Activated naive CD4-positive, alpha-beta T cell treated with anti-CD3 and anti-CD28 coated beads, Interleukin-2, amount 50 U/mL, for 24 hours (primary cell): ENCODE measurements around the gene GPR179.

Experiments
- H3K27ac Mint-ChIP-seq: one replicate; pipeline ENCODE4 v1.8.0; 2021; ENCODE audit warnings: mild to moderate bottlenecking, mixed read lengths
- H3K27me3 Mint-ChIP-seq: one replicate; pipeline ENCODE4 v1.8.0; 2021; ENCODE audit warnings: mixed read lengths
- H3K36me3 Mint-ChIP-seq: one replicate; pipeline ENCODE4 v1.8.0; 2021; ENCODE audit warnings: mixed read lengths
- H3K4me1 Mint-ChIP-seq: one replicate; pipeline ENCODE4 v1.8.0; 2021; ENCODE audit warnings: mixed read lengths
- H3K4me3 Mint-ChIP-seq: one replicate; pipeline ENCODE4 v1.8.0; 2021; ENCODE audit warnings: mild to moderate bottlenecking, mixed read lengths
- H3K9me3 Mint-ChIP-seq: one replicate; pipeline ENCODE4 v1.8.0; 2021; ENCODE audit warnings: mixed read lengths

GPR179 gene

GRCh38 chr17:38343608-38344419 lies at the start of gene GPR179:
Gene GPR179 (minus strand): TSS chr17:38343956. CDS start chr17:38343789, 167 bp downstream.
- Mint-ChIP-seq H3K9me3 (no peaks in the 10 kb centered on the region), H3K27ac (no peak within 1 kb of the TSS), H3K36me3 (no peaks in the 10 kb centered on the region), H3K4me1 (peaks cover under 1% of the 10 kb centered on the region), H3K4me3 (no peak within 1 kb of the TSS), H3K27me3 (no peaks in the 10 kb centered on the region)

GRCh38 chr17:38379448-38379847 lies 35.7 kb upstream of the GPR179 start:
- no peaks in the 10 kb centered on the region for H3K4me1 Mint-ChIP-seq
- no peaks in the 10 kb centered on the region for H3K9me3 Mint-ChIP-seq
- H3K27me3 Mint-ChIP-seq: no peaks in the 10 kb centered on the region
- peaks cover 5% of the 10 kb centered on the region for H3K36me3 Mint-ChIP-seq
- no peak overlapping the region for H3K27ac Mint-ChIP-seq
- H3K4me3 Mint-ChIP-seq: no peak overlapping the region

GRCh38 chr17:38369124-38369886 lies 25.5 kb upstream of the GPR179 start:
- H3K4me1 Mint-ChIP-seq: peaks cover 3% of the 10 kb centered on the region
- no peaks in the 10 kb centered on the region for H3K27me3 Mint-ChIP-seq
- no peak overlapping the region for H3K27ac Mint-ChIP-seq
- peaks cover 28% of the 10 kb centered on the region for H3K36me3 Mint-ChIP-seq
- no peaks in the 10 kb centered on the region for H3K9me3 Mint-ChIP-seq
- H3K4me3 Mint-ChIP-seq: no peak overlapping the region

GRCh38 chr17:38364741-38365140 lies 21.0 kb upstream of the GPR179 start:
- peaks cover 4% of the 10 kb centered on the region for H3K4me1 Mint-ChIP-seq
- no peak overlapping the region for H3K27ac Mint-ChIP-seq
- H3K36me3 Mint-ChIP-seq: peaks cover 16% of the 10 kb centered on the region
- H3K4me3 Mint-ChIP-seq: no peak overlapping the region
- H3K9me3 Mint-ChIP-seq: no peaks in the 10 kb centered on the region
- no peaks in the 10 kb centered on the region for H3K27me3 Mint-ChIP-seq

- peaks cover 7% of the 10 kb centered on the region for H3K36me3 Mint-ChIP-seq
- no peak overlapping the region for H3K27ac Mint-ChIP-seq
- H3K4me1 Mint-ChIP-seq: peaks cover 12% of the 10 kb centered on the region
- H3K4me3 Mint-ChIP-seq: no peak overlapping the region
- no peaks in the 10 kb centered on the region for H3K9me3 Mint-ChIP-seq
- no peaks in the 10 kb centered on the region for H3K27me3 Mint-ChIP-seq
These were observed 19.3 kb upstream of the GPR179 start for GRCh38 chr17:38363016-38363415.

- H3K27ac Mint-ChIP-seq: no peak overlapping the region
- H3K36me3 Mint-ChIP-seq: peaks cover 3% of the 10 kb centered on the region
- no peak overlapping the region for H3K4me3 Mint-ChIP-seq
- no peaks in the 10 kb centered on the region for H3K9me3 Mint-ChIP-seq
- H3K27me3 Mint-ChIP-seq: no peaks in the 10 kb centered on the region
- peaks cover 23% of the 10 kb centered on the region for H3K4me1 Mint-ChIP-seq
These were observed 18.1 kb upstream of the GPR179 start for GRCh38 chr17:38361694-38362465.

GRCh38 chr17:38358586-38359513 lies 15.1 kb upstream of the GPR179 start:
- peaks cover 3% of the 10 kb centered on the region for H3K36me3 Mint-ChIP-seq
- no peaks in the 10 kb centered on the region for H3K9me3 Mint-ChIP-seq
- H3K4me1 Mint-ChIP-seq: peaks cover 49% of the 10 kb centered on the region
- no peak overlapping the region for H3K4me3 Mint-ChIP-seq
- H3K27me3 Mint-ChIP-seq: no peaks in the 10 kb centered on the region
- H3K27ac Mint-ChIP-seq: no peak overlapping the region

- H3K4me3 Mint-ChIP-seq: no peak overlapping the region
- H3K4me1 Mint-ChIP-seq: peaks cover 58% of the 10 kb centered on the region
- H3K27ac Mint-ChIP-seq: no peak overlapping the region
- peaks cover 3% of the 10 kb centered on the region for H3K36me3 Mint-ChIP-seq
- no peaks in the 10 kb centered on the region for H3K9me3 Mint-ChIP-seq
- no peaks in the 10 kb centered on the region for H3K27me3 Mint-ChIP-seq
These were observed 13.8 kb upstream of the GPR179 start for GRCh38 chr17:38357486-38358123.

GRCh38 chr17:38355251-38355650 lies 11.5 kb upstream of the GPR179 start:
- Mint-ChIP-seq H3K36me3 (no peaks in the 10 kb centered on the region), H3K27me3 (no peaks in the 10 kb centered on the region), H3K9me3 (no peaks in the 10 kb centered on the region), H3K4me3 (no peak overlapping the region), H3K27ac (no peak overlapping the region), H3K4me1 (peaks cover 59% of the 10 kb centered on the region)

GRCh38 chr17:38354466-38354865 lies 10.7 kb upstream of the GPR179 start:
- H3K27me3 Mint-ChIP-seq: no peaks in the 10 kb centered on the region
- no peaks in the 10 kb centered on the region for H3K36me3 Mint-ChIP-seq
- peak overlapping the region; percentile 40 for H3K4me3 Mint-ChIP-seq
- H3K4me1 Mint-ChIP-seq: peaks cover 59% of the 10 kb centered on the region
- H3K27ac Mint-ChIP-seq: peak overlapping the region; percentile 6
- no peaks in the 10 kb centered on the region for H3K9me3 Mint-ChIP-seq

- Mint-ChIP-seq H3K4me1 (peaks cover 63% of the 10 kb centered on the region), H3K9me3 (no peaks in the 10 kb centered on the region), H3K4me3 (peak overlapping the region; percentile 52), H3K36me3 (no peaks in the 10 kb centered on the region), H3K27ac (peak overlapping the region; percentile 4), H3K27me3 (no peaks in the 10 kb centered on the region)
These were observed 9.9 kb upstream of the GPR179 start for GRCh38 chr17:38353668-38354067.

GRCh38 chr17:38353086-38353604 lies 9.4 kb upstream of the GPR179 start:
- H3K4me1 Mint-ChIP-seq: peaks cover 58% of the 10 kb centered on the region
- H3K27ac Mint-ChIP-seq: peak overlapping the region; percentile 10
- H3K9me3 Mint-ChIP-seq: no peaks in the 10 kb centered on the region
- H3K27me3 Mint-ChIP-seq: no peaks in the 10 kb centered on the region
- H3K36me3 Mint-ChIP-seq: no peaks in the 10 kb centered on the region
- peak overlapping the region; percentile 52 for H3K4me3 Mint-ChIP-seq

- no peaks in the 10 kb centered on the region for H3K9me3 Mint-ChIP-seq
- no peaks in the 10 kb centered on the region for H3K27me3 Mint-ChIP-seq
- peak overlapping the region; percentile 52 for H3K4me3 Mint-ChIP-seq
- H3K36me3 Mint-ChIP-seq: no peaks in the 10 kb centered on the region
- H3K4me1 Mint-ChIP-seq: peaks cover 51% of the 10 kb centered on the region
- peak overlapping the region; percentile 10 for H3K27ac Mint-ChIP-seq
These were observed 8.7 kb upstream of the GPR179 start for GRCh38 chr17:38352245-38353085.
